HG02870 (cell line): ENCODE measurements around the gene ARSK.
"Not testable (repeated sequence)": the region's sequence is repeated elsewhere in the genome, so short reads cannot be mapped to it uniquely, and the experiment has no call there.

Experiments
- ATAC-seq: cut with Tn5 transposase; IDR thresholded peaks from one replicate; pipeline ENCODE4 v1.9.1; 2021; ENCODE audit warnings: mild to moderate bottlenecking, moderate library complexity; ENCODE audit not compliant: unreplicated experiment

The ARSK gene

GRCh38 chr5:95620870-95621838, 66.3 kb downstream of the ARSK start:
- peak; percentile 33 for ATAC-seq

- no peak for ATAC-seq
Measured at GRCh38 chr5:95621839-95622629, 67.1 kb downstream of the ARSK start.

GRCh38 chr5:95623706-95624105, 68.8 kb downstream of the ARSK start:
- ATAC-seq = no peak

GRCh38 chr5:95624368-95624767, 69.5 kb downstream of the ARSK start:
- ATAC-seq = no peak

GRCh38 chr5:95626701-95627100, 71.8 kb downstream of the ARSK start:
- no peak for ATAC-seq

- no peak for ATAC-seq
Measured at GRCh38 chr5:95627971-95628810, 73.3 kb downstream of the ARSK start.

- ATAC-seq = no peak
Measured at GRCh38 chr5:95628933-95629332, 74.0 kb downstream of the ARSK start.

- no peak for ATAC-seq
Measured at GRCh38 chr5:95630394-95630917, 75.6 kb downstream of the ARSK start.

- ATAC-seq = no peak
Measured at GRCh38 chr5:95631255-95631958, 76.5 kb downstream of the ARSK start.

GRCh38 chr5:95631991-95632675, 77.2 kb downstream of the ARSK start:
- peak; percentile 93 for ATAC-seq

- not testable (repeated sequence) for ATAC-seq
Measured at GRCh38 chr5:95632942-95633341, 78.0 kb downstream of the ARSK start.

- no peak for ATAC-seq
Measured at GRCh38 chr5:95633671-95634070, 78.8 kb downstream of the ARSK start.

- no peak for ATAC-seq
Measured at GRCh38 chr5:95634081-95634480, 79.2 kb downstream of the ARSK start.

- no peak for ATAC-seq
Measured at GRCh38 chr5:95638632-95639031, 83.7 kb downstream of the ARSK start.

- ATAC-seq = no peak
Measured at GRCh38 chr5:95641741-95642220, 86.9 kb downstream of the ARSK start.

GRCh38 chr5:95643152-95643551, 88.3 kb downstream of the ARSK start:
- ATAC-seq = no peak

GRCh38 chr5:95644351-95645042, 89.6 kb downstream of the ARSK start:
- peak; percentile 34 for ATAC-seq

GRCh38 chr5:95646226-95646568, 91.3 kb downstream of the ARSK start:
- not testable (repeated sequence) for ATAC-seq
